HepG2 (cell line): ENCODE results near the gene SEPTIN2. TPM values are rescaled to one million over a fixed set of nuclear protein-coding genes. Genes with fewer than 3 reads are reported as not detected.

Source experiments
- ARID4A ChIP-seq: sonication (generic); formaldehyde crosslinking; IDR thresholded peaks from 2 replicates; pipeline ENCODE4 v1.5.0; 2020; ENCODE audit warnings: mild to moderate bottlenecking, missing genetic modification reagents, borderline replicate concordance
- CBX2 ChIP-seq, 2 experiments: fragments of 200-600 bp in 1 of 2; sonication (generic); formaldehyde crosslinking in 1 of 2; IDR thresholded peaks; 2 replicates each; pipeline versions ENCODE4 v1.7.0 to v1.8.1; 2018 to 2022; ENCODE audit warnings: low read depth in 2 of 2, low read length in 1 of 2, mild to moderate bottlenecking in 1 of 2, missing genetic modification reagents in 1 of 2
- CCDC6 ChIP-seq: sonication (generic); formaldehyde crosslinking; IDR thresholded peaks from 2 replicates; pipeline ENCODE4 v1.8.1; 2022; ENCODE audit warnings: mild to moderate bottlenecking, missing genetic modification reagents, moderate library complexity
- HES4 ChIP-seq: sonication (generic); formaldehyde crosslinking; IDR thresholded peaks from 2 replicates; pipeline ENCODE4 v1.9.0; 2021; ENCODE audit warnings: mild to moderate bottlenecking, missing genetic modification reagents, borderline replicate concordance
- HNF1A ChIP-seq, 2 experiments: sonication (generic) in 1 of 2; formaldehyde crosslinking in 1 of 2; IDR thresholded peaks; 2 replicates each; pipeline versions ENCODE4 v1.4.0 to v1.6.1; 2016 to 2020; ENCODE audit warnings: borderline replicate concordance in 1 of 2, low read depth in 1 of 2, mild to moderate bottlenecking in 1 of 2, missing genetic modification reagents in 1 of 2
- KLF11 ChIP-seq: IDR thresholded peaks from 2 replicates; pipeline ENCODE4 v1.6.1; 2016; ENCODE audit warnings: missing compliant biosample characterization
- MLXIP ChIP-seq: sonication (generic); formaldehyde crosslinking; IDR thresholded peaks from 2 replicates; pipeline ENCODE4 v1.9.0; 2021; ENCODE audit warnings: missing genetic modification reagents, borderline replicate concordance
- SKI ChIP-seq: fragments of 450-650 bp; IDR thresholded peaks from one replicate; pipeline ENCODE4 v1.6.1; 2018; ENCODE audit warnings: mild to moderate bottlenecking; ENCODE audit not compliant: partially characterized antibody
- ZBTB38 ChIP-seq: sonication (generic); formaldehyde crosslinking; IDR thresholded peaks from 2 replicates; pipeline ENCODE4 v1.5.1; 2020; ENCODE audit warnings: mild to moderate bottlenecking, missing genetic modification reagents
- ZNF124 ChIP-seq: sonication (generic); formaldehyde crosslinking; IDR thresholded peaks from 2 replicates; pipeline ENCODE4 v1.4.0; 2020; ENCODE audit warnings: missing genetic modification reagents
- ZSCAN25 ChIP-seq: sonication (generic); formaldehyde crosslinking; IDR thresholded peaks from 2 replicates; pipeline ENCODE4 v1.8.0; 2022; ENCODE audit warnings: mild to moderate bottlenecking, missing genetic modification reagents
- polyA plus RNA-seq, 8 experiments: library from polyadenylated mRNA; depleted of rRNA in 3 of 8; stranded (reverse) in 7 of 8; unstranded in 1 of 8; fragments of >200 nt; fragmentation: Illumina TruSeq in 4 of 8; extraction: Trizol in 4 of 8; gene quantifications; 2 replicates each; pipeline versions ENCODE4 v1.2.1 to v1.2.3, GENCODE V29; 2011 to 2016; ENCODE audit warnings: low read depth in 4 of 8, missing spikeins in 1 of 8, mixed read lengths in 1 of 8; ENCODE audit not compliant: insufficient read depth in 1 of 8
- total RNA-seq, 5 experiments: library from RNA; depleted of rRNA; stranded (reverse); fragments of >200 nt; fragmentation: Illumina TruSeq; extraction: Trizol; gene quantifications; 2 replicates each; pipeline ENCODE4 v1.2.3, GENCODE V29; 2016; ENCODE audit warnings: low read depth in 1 of 5
- TF ChIP-seq, protein P1 (sequence below): sonication (generic); formaldehyde crosslinking; IDR thresholded peaks from 2 replicates; pipeline ENCODE4 v1.4.0; 2020; ENCODE audit warnings: missing genetic modification reagents

SEPTIN2 gene
- total and polyA plus RNA-seq, 2 of the 13 experiments (the other 11 are each of a cell fraction or from before 2014, with no cell fraction given): 493 to 733 TPM

DNA sequence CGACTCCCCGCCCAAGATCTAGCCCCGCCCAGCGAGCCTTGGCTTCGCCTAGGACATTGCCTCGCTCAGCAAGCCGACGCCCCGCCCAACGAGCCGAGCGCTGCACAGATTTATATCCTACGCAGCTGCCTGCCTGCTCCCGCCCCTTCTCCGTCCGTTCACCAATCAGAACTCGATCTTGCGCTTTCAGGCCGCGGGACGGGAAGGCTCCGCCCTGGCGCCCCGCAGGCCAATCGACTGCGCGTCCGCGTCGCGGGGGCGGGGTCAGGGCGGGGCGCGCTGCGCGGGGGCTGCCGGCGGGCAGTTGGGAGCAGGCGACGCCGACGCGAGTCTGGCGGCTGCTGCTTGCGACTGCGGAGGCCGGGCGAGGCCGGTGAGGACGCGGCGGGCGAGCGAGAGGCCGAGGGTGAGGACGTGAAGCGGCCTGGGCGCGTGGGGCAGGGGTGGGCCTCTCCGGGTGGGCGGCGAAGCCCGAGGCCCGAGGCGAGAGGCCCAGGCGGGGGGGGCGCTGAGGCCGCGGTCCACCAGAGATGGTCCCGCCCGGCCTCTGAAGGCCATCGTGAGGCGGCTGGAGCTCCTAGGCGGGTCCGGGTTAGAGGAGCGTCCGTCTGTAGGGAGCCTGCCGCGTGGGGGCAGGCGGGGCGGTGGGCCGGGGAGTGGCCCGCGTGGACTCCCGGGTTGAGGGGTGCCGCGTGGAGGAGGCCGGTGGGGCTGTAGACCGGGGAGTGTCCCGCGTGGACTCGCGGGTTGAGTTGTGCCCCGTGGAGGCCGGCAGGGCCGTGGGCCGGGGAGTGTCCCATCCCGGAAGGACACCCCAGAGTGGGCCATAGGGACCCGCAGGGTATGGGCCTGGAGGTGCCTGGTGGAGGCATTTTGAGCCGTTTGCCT lies 40.5 kb downstream of the SEPTIN2 start, which contains the start of gene FARP2 (continued):
- TF ChIP-seq CBX2 (IDR thresholded peaks at IDR 0.05; ENCODE audit: low read depth, low read length): no peak
- TF ChIP-seq CBX2 (CRISPR knock-in tag; IDR thresholded peaks at IDR 0.05; ENCODE audit: low read depth): no peak
- TF ChIP-seq KLF11 (CRISPR knock-in tag): no peak
- 0 out of 2 replicates have a peak, but pooled peaks have one; percentile 54 for TF ChIP-seq ZSCAN25 (CRISPR knock-in tag)
- TF ChIP-seq SKI: peak; percentile 84
- peak; percentile 83; the same call in 1 of the 2 replicates for TF ChIP-seq CCDC6 (CRISPR knock-in tag)
- peak; percentile 72; the same call in 1 of the 2 replicates for TF ChIP-seq ZBTB38 (CRISPR knock-in tag)
- peak; percentile 66; the same call in 1 of the 2 replicates for TF ChIP-seq ZNF124 (CRISPR knock-in tag)
- TF ChIP-seq, protein P1, sequence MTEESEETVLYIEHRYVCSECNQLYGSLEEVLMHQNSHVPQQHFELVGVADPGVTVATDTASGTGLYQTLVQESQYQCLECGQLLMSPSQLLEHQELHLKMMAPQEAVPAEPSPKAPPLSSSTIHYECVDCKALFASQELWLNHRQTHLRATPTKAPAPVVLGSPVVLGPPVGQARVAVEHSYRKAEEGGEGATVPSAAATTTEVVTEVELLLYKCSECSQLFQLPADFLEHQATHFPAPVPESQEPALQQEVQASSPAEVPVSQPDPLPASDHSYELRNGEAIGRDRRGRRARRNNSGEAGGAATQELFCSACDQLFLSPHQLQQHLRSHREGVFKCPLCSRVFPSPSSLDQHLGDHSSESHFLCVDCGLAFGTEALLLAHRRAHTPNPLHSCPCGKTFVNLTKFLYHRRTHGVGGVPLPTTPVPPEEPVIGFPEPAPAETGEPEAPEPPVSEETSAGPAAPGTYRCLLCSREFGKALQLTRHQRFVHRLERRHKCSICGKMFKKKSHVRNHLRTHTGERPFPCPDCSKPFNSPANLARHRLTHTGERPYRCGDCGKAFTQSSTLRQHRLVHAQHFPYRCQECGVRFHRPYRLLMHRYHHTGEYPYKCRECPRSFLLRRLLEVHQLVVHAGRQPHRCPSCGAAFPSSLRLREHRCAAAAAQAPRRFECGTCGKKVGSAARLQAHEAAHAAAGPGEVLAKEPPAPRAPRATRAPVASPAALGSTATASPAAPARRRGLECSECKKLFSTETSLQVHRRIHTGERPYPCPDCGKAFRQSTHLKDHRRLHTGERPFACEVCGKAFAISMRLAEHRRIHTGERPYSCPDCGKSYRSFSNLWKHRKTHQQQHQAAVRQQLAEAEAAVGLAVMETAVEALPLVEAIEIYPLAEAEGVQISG (CRISPR knock-in tag): peak; percentile 85
- no peak for TF ChIP-seq MLXIP (CRISPR knock-in tag)
- TF ChIP-seq HNF1A (IDR thresholded peaks at IDR 0.05; ENCODE audit: low read depth): no peak
- TF ChIP-seq HNF1A (CRISPR knock-in tag; IDR thresholded peaks at IDR 0.05; ENCODE audit: borderline replicate concordance): peak; percentile 36
- TF ChIP-seq ARID4A (CRISPR knock-in tag): peak; percentile 87; the same call in 1 of the 2 replicates
- peak; percentile 85 for TF ChIP-seq HES4
